ENCODE measurements around the gene FAM184B. TPM values are rescaled to one million over a fixed set of nuclear protein-coding genes. Genes with fewer than 3 reads are reported as not detected.

FAM184B gene
- under 1 TPM; 0.18 to 0.39 TPM for total RNA-seq
- long read RNA-seq, partial matches to known transcripts, result 0 of 6 reads
- long read RNA-seq, other reads (novel, unspliced or antisense), result 6 of 6 reads

DNA sequence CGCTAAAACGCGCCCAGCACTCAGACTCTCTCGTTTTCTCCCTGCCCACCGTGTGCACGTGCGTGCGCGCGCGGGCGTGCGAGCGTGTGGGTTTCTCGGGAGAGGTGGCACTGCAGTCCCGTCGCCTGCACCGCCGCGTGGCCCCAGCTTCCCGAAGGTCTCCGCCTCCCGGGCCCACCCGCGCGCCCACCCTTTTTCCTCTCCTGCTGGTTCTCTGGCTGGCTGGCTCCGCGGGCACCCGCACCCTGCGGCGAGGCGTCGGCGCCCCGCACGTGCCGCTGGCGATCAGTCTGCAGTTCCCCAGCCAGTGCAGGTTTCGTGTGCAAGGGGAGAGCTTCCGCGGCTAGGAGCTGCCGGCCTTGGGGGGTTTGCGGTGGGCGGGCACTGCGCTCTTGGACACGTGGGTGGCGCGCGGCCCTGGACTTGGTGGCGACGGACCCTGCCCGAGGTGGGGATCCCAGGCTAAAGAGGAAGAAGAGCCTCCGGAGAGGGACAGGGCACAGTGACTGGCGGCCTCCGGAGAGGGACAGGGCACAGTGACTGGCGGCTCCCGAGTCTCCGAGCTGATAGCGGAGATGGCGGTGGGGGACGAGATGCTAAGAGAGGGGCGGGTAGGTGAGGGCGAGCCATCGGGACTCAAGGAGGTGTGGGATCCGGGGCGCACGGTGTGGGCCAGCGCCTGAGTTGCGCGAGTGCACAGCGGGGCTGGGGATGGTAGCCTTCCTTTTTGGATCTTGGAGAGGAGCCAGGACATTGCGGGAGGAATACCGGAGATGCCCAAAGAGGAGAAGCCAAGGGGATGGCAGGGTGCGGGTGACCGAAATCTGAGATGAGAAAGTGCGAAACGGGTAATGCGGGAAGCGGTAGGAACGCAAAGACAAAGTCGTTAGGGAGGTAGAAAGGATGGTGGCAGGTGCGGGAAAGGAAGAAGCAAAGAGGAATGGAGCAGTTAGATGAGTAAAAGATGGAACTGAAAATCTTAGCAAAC lies at the start of gene FAM184B:
TSS of gene FAM184B (minus strand) at position 322 of the 988 bp plus-strand sequence. CDS start 322 bp downstream, outside the sequence.
- ATAC-seq (peak; percentile 33), DNase-seq (no peak)
- intact Hi-C loops (cut with DNase I, micrococcal nuclease), result no loop called here

- no peak for DNase-seq
- no peak for ATAC-seq
- intact Hi-C loops (cut with DNase I, micrococcal nuclease), result no loop called here
These were observed 42.6 kb upstream of the FAM184B start for GRCh38 chr4:17823871-17824669.

DNA sequence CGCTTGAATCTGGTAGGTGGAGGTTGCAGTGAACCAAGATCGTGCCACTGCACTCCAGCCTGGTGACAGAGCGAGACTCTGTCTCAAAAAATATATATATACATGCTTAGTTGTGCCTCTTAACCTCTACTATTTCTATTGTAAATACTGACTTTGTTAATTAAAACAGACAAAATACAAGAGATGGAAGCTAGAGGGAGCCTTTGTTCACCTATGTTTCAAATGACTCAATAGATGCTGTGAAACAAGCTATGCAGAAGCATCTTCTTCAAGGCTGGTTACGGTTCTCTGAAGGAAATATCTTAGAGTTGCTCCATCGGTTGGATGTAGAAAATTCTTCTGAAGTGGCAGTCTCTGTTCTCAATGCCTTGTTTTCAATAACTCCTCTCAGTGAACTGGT lies 35.6 kb upstream of the FAM184B start:
- intact Hi-C loops (cut with DNase I, micrococcal nuclease), result loop anchor here in 1 of 2 donors (5.0 to 10.0 kb wide), 2 partner anchors 208 to 775 kb away; partner anchors contain the start of gene LCORL
- peak; percentile 78 for ATAC-seq
- DNase-seq, result no peak

DNA sequence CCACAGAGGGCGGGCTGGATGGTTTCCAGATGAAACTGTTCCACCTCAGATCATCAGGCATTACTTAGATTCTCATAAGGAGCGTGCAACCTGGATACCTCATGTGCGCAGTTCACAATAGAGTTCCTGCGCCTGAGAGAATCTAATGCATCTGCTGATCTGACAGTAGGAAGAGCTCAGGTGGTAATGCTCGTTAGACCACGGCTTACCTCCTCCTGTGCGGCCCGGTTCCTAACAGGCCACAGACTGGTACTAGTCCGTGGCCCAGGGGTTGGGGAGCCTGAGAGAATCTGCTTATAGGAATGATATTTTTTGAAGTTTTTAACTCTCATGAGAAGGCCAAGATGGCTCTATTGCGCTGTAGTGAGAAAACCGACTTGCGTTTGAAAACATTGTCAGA lies 34.7 kb upstream of the FAM184B start:
- DNase-seq, result no peak
- intact Hi-C loops (cut with DNase I, micrococcal nuclease), result loop anchor here in 1 of 2 donors (5.0 to 10.0 kb wide), 2 partner anchors 209 to 776 kb away; partner anchors contain the start of gene LCORL
- no peak for ATAC-seq

DNA sequence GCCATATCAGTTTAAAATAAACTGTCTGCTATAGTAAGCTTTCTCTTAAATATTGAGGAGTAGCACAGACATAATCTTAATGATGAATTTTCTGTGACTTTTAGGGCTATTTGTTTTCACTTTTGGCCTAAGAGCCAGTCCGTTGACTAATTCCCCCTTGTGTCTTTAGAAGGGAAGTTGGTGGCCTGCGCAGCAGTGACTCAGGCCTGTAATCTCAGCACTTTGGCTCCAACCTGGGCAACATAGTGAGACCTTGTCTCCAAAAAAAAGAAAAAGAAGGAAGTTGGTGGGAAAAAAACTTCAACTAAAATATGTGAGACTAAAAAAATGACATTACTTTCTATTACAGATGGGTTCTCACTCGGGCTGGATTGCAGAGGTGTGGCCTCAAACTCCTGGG lies 32.7 kb upstream of the FAM184B start:
- ATAC-seq, result no peak
- intact Hi-C loops (cut with DNase I, micrococcal nuclease), result loop anchor here in 1 of 2 donors (10.0 kb wide), 1 partner anchor 211 kb away; the partner anchor contains the start of gene LCORL
- no peak for DNase-seq

DNA sequence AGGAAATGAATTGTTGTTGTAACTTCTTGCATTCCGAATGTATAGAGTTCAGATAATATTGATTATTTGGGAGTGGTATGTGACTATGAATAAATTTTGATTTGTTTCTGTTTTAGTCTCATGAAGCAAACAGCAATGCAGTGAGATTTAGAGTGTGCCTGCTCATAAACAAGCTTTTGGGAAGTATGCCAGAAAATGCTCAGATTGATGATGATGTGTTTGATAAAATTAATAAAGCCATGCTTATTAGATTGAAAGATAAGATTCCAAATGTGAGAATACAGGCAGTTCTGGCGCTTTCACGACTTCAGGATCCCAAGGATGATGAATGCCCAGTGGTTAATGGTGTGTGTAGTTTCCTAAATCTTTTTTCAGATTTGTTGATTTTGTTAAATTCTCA lies 31.4 kb upstream of the FAM184B start:
- ATAC-seq, result no peak

DNA sequence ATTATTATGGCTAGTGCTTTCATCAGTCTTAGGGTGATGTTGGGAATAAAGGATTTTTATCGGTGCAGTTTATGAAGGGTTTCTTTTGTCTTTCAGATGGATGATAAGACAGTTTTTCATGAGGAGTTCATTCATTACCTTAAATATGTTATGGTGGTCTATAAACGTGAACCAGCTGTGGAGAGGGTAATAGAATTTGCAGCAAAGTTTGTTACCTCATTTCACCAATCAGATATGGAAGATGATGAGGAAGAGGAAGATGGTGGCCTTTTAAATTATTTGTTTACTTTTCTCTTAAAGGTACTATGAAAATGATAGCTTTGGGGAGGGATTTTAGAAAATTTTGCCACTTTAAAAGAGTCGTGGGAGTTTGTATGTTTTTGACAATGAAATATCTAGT lies 30.7 kb upstream of the FAM184B start:
- DNase-seq, result no peak
- no peak for ATAC-seq
- intact Hi-C loops (cut with DNase I, micrococcal nuclease), result loop anchor here in 1 of 2 donors (10.0 kb wide), 1 partner anchor 213 kb away; the partner anchor contains the start of gene LCORL

More for the DNA sequence above, 31.4 kb upstream of the FAM184B start:
- DNase-seq, result no peak
- intact Hi-C loops (cut with DNase I, micrococcal nuclease), result loop anchor here in 1 of 2 donors (10.0 kb wide), 1 partner anchor 212 kb away; the partner anchor contains the start of gene LCORL

- intact Hi-C loops (cut with DNase I, micrococcal nuclease), result loop anchor here in 1 of 2 donors (10.0 kb wide), 1 partner anchor 214 kb away; the partner anchor contains the start of gene LCORL
- ATAC-seq, result peak; percentile 38
- peak in 1 of 2 donors; percentile 27 for DNase-seq
These were observed 29.7 kb upstream of the FAM184B start for GRCh38 chr4:17811078-17811603.

DNA sequence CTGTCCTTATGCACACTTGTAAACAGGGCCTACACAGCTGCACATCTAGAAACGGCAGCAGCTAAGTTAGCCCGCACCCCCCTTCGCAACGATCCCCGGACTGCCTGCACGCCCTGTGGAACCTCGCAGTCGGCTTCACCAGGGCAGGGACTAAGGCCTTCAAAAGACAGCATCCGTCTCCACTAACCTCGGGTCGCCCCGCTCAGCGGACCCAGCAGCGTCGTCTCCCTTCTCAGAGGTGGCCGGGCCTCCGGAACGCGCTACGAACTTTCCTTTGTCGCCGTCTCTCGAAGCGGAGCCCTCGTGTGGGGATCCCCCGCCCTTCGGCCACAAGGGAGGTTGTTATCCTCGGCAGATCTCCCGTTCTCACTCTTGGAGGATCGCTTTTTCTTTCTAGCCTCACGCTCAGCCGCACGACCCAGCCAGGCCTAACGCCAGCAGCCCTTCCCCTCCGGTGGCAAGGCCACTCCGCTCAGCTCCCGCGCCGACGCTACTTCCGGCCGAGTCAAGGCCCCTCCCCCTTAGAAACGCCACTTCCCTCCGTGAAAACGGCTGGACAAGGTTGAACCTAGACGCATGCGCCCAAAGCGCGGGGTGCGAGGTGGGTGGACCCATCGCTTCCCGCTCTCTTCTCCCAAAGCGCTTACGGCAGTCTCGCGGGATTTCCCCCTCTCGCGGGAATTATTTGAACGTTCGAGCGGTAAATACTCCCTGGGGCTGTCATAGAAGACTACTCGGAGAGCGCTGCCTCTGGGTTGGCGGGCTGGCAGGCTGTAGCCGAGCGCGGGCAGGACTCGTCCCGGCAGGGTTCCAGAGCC lies 29.0 kb upstream of the FAM184B start, which contains the start of the genes DCAF16 and NCAPG:
TSS of gene DCAF16 (minus strand) at position 498 of the 818 bp plus-strand sequence. CDS start 6,616 bp downstream, outside the sequence.
TSS of gene NCAPG (plus strand) at position 720 of the 818 bp plus-strand sequence. CDS start 99 bp downstream, outside the sequence.
- ATAC-seq, result peak; percentile 97
- peak; percentile 99 for DNase-seq
- intact Hi-C loops (cut with DNase I, micrococcal nuclease), result loop anchor here in 1 of 2 donors (10.0 kb wide), 1 partner anchor 214 kb away; the partner anchor contains the start of gene LCORL

- DNase-seq, result no peak
- ATAC-seq, result no peak
- intact Hi-C loops (cut with DNase I, micrococcal nuclease), result loop anchor here in 1 of 2 donors (10.0 kb wide), 1 partner anchor 215 kb away; the partner anchor contains the start of gene LCORL
These were observed 28.2 kb upstream of the FAM184B start for GRCh38 chr4:17809667-17810066.

GRCh38 chr4:17807446-17807845 lies 26.0 kb upstream of the FAM184B start:
- ATAC-seq (no peak), DNase-seq (no peak)
- intact Hi-C loops (cut with DNase I, micrococcal nuclease), result no loop called here

GRCh38 chr4:17805580-17806155 lies 24.2 kb upstream of the FAM184B start:
- DNase-seq (no peak), ATAC-seq (no peak)
- intact Hi-C loops (cut with DNase I, micrococcal nuclease), result no loop called here

- intact Hi-C loops (cut with DNase I, micrococcal nuclease), result no loop called here
- DNase-seq (no peak), ATAC-seq (no peak)
These were observed 16.4 kb upstream of the FAM184B start for GRCh38 chr4:17797808-17798207.

DNA sequence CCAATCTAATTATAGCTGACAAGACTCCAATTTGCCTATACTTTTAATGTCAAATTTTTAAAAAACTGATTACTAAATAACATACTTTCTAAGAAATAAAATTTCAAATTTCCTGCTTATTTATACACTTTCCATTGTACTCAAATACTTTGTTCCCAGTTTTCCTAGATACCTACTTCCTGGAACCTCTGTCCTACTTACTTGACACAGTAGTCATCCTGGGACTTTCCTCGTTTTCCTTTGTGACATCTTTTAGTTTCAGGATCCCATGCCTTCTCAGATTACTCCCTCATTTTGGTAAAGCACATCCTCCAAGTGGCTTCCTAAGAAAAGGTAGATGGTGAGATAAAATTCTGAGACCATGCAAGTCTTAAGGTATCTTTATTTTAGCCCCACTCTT lies 13.3 kb upstream of the FAM184B start:
- intact Hi-C loops (cut with DNase I, micrococcal nuclease), result no loop called here
- ATAC-seq (peak; percentile 72), DNase-seq (no peak)

- ATAC-seq (no peak), DNase-seq (no peak)
- intact Hi-C loops (cut with DNase I, micrococcal nuclease), result no loop called here
These were observed 7.5 kb upstream of the FAM184B start for GRCh38 chr4:17788956-17789355.

GRCh38 chr4:17787315-17787714 lies 5.9 kb upstream of the FAM184B start:
- DNase-seq (no peak), ATAC-seq (no peak)
- intact Hi-C loops (cut with DNase I, micrococcal nuclease), result no loop called here

DNA sequence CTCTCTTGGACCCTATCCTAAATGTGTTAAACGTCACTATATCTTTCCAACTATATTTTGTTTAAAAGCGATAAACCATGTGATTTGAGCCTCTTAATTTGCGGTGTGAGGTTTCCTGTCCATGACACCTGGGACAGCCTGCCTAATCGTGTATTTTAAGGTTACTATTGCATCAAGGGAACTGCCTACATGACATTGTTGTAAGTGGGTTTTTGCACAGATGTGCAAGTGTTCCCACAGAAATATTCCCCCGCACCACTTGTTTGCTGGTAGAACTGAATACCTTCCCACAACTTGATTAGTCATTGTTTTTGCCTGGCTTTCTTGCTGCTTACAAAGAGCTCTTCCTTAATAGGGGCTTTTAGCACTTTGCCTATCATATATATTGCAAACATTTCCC lies 5.1 kb upstream of the FAM184B start:
- intact Hi-C loops (cut with DNase I, micrococcal nuclease), result no loop called here
- ATAC-seq (no peak), DNase-seq (no peak)

All from left colon (tissue), 2 donors.